Neural cell (in vitro differentiated cells): ENCODE results near the gene COMMD9. TPM values are rescaled to one million over a fixed set of nuclear protein-coding genes. Genes with fewer than 3 reads are reported as not detected.

ENCODE experiments used
- H2AFZ ChIP-seq: fragments of 200-600, 300-800 bp; sonication (generic), shearing (Covaris generic); 2 replicates; pipeline ENCODE4 v1.6.0; 2014; ENCODE audit warnings: low read depth, mild to moderate bottlenecking, antibody characterized with exemption, low read length, moderate library complexity
- H3F3A ChIP-seq: fragments of 200-600 bp; shearing (Covaris generic); 2 replicates; pipeline ENCODE4 v1.6.1; 2016; ENCODE audit warnings: mild to moderate bottlenecking, moderate library complexity, mixed read lengths, antibody characterized with exemption, low read length; ENCODE audit not compliant: insufficient read depth, poor library complexity, severe bottlenecking
- H3K27ac ChIP-seq: fragments of 200-600, 300-800 bp; sonication (generic), shearing (Covaris generic); 2 replicates; pipeline ENCODE4 v1.5.1; 2014; ENCODE audit warnings: mild to moderate bottlenecking, low read length, moderate library complexity
- H3K27me3 ChIP-seq: fragments of 300-800, 200-600 bp; sonication (generic), shearing (Covaris generic); 2 replicates; pipeline ENCODE4 v1.6.0; 2014; ENCODE audit warnings: mild to moderate bottlenecking, low read depth, low read length, moderate library complexity; ENCODE audit not compliant: insufficient read depth
- H3K36me3 ChIP-seq: fragments of 300-800, 200-600 bp; sonication (generic), shearing (Covaris generic); 2 replicates; pipeline ENCODE4 v1.5.1; 2014; ENCODE audit warnings: mild to moderate bottlenecking, antibody characterized with exemption, low read length, moderate library complexity; ENCODE audit not compliant: insufficient read depth
- H3K4me2 ChIP-seq: fragments of 300-800, 200-600 bp; sonication (generic), shearing (Covaris generic); 2 replicates; pipeline ENCODE4 v1.6.0; 2014; ENCODE audit warnings: mild to moderate bottlenecking, low read length
- H3K4me3 ChIP-seq: fragments of 300-800, 200-600 bp; sonication (generic), shearing (Covaris generic); 2 replicates; pipeline ENCODE4 v1.5.1; 2014; ENCODE audit warnings: mild to moderate bottlenecking, low read length, moderate library complexity
- H3K79me2 ChIP-seq: fragments of 200-600 bp; shearing (Covaris generic); replicated peaks from 2 replicates; pipeline ENCODE4 v1.6.0; 2014; ENCODE audit warnings: mild to moderate bottlenecking, low read length, moderate library complexity; ENCODE audit not compliant: insufficient read depth
- H3K9ac ChIP-seq: fragments of 300-800, 200-600 bp; sonication (generic), shearing (Covaris generic); 2 replicates; pipeline ENCODE4 v1.6.1; 2016; ENCODE audit warnings: mild to moderate bottlenecking, low read length, mixed read lengths
- H3K9me2 ChIP-seq: fragments of 200-600 bp; shearing (Covaris generic); 2 replicates; pipeline ENCODE4 v1.6.1; 2016; ENCODE audit warnings: mild to moderate bottlenecking, low read length, mixed read lengths; ENCODE audit not compliant: insufficient read depth
- H3K9me3 ChIP-seq: fragments of 200-600, 300-800 bp; sonication (generic), shearing (Covaris generic); 2 replicates; pipeline ENCODE4 v1.6.1; 2016; ENCODE audit warnings: mild to moderate bottlenecking, mixed run types, low read length, moderate library complexity, mixed read lengths
- H4K20me1 ChIP-seq: fragments of 200-600 bp; shearing (Covaris generic); 2 replicates; pipeline ENCODE4 v1.6.1; 2016; ENCODE audit warnings: mild to moderate bottlenecking, mixed run types; ENCODE audit not compliant: insufficient read depth
- EP300 ChIP-seq: fragments of 450-650 bp; conservative IDR thresholded peaks from 2 replicates; pipeline ENCODE4 v1.6.1; 2014; ENCODE audit warnings: antibody characterized with exemption, mild to moderate bottlenecking, moderate library complexity; ENCODE audit not compliant: poor library complexity, severe bottlenecking
- EZH2 ChIP-seq: fragments of 200-600, 300-800 bp; shearing (Covaris generic), sonication (generic); IDR thresholded peaks from 2 replicates; pipeline ENCODE4 v1.6.1; 2014; ENCODE audit warnings: antibody characterized with exemption, low read length, borderline replicate concordance, mild to moderate bottlenecking; ENCODE audit not compliant: insufficient read depth, poor library complexity, severe bottlenecking
- MXI1 ChIP-seq: fragments of 450-650 bp; conservative IDR thresholded peaks from 2 replicates; pipeline ENCODE4 v1.6.1; 2014; ENCODE audit warnings: antibody characterized with exemption, mild to moderate bottlenecking; ENCODE audit not compliant: poor library complexity, severe bottlenecking
- POLR2AphosphoS5 ChIP-seq: IDR thresholded peaks from 2 replicates; pipeline ENCODE4 v1.6.1; 2012
- RAD21 ChIP-seq: fragments of 450-650 bp; conservative IDR thresholded peaks from 2 replicates; pipeline ENCODE4 v1.6.1; 2014; ENCODE audit warnings: antibody characterized with exemption, mild to moderate bottlenecking, moderate library complexity
- SMC3 ChIP-seq: fragments of 450-650 bp; conservative IDR thresholded peaks from 2 replicates; pipeline ENCODE4 v1.6.1; 2014; ENCODE audit warnings: antibody characterized with exemption, mild to moderate bottlenecking, moderate library complexity; ENCODE audit not compliant: poor library complexity
- TAF1 ChIP-seq: IDR thresholded peaks from 2 replicates; pipeline ENCODE4 v1.6.1; 2012; ENCODE audit warnings: low read depth
- polyA plus RNA-seq: library from polyadenylated mRNA; depleted of rRNA; stranded (reverse); fragments of >200 nt; gene quantifications from 2 replicates; pipeline ENCODE4 v1.2.3, GENCODE V29; 2014
- TF ChIP-seq, protein P1 (sequence below): IDR thresholded peaks from 2 replicates; pipeline ENCODE4 v1.6.1; 2012; ENCODE audit warnings: borderline replicate concordance
- TF ChIP-seq, protein P2 (sequence below): fragments of 450-650 bp; IDR thresholded peaks from 2 replicates; pipeline ENCODE4 v1.5.1; 2014; ENCODE audit warnings: antibody characterized with exemption, mild to moderate bottlenecking, moderate library complexity; ENCODE audit not compliant: poor library complexity, severe bottlenecking

COMMD9 gene
- polyA plus RNA-seq, 1 donor from 2014 or later: 119 TPM

DNA sequence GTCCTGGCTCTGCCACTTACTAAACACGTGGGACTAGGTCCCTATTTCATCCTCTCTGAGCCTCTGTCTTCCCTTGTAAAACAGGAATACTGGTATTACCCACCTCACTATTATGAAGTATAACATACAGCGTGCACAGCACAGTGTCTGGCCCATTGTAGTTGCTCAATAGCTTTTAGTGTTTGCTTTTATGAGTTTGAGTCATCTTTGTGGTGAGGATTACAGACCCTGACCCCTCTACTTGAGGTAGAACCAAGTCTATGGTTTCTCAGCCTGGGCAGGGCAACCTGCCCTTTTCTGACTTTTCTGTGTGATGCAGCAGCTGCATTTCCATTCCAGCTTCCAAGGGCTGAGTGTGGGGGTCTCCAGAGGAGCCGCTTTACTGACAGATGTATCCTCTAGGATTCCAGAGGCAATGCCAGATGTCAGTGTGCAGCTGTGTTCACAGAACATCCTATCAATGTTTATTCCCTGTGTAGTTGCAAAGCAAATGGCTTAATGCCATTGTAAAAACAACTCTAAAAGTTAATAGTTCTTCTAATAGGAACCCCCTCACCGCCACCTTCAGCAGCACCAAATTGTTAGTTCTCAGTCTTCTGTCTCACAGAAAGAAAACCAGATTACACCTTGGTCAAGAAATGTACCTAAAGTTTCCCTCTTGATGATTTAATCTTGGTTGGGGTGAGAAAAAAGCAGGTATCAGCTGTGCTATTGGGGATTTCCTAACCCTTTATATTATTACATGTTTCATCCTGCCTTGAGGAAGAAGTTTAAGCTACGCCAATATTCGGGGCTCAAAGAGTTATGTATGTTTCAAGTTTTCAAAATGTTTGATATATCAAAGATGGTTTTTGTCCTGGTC is 23.6 kb upstream of the COMMD9 start:
- H3K9ac ChIP-seq: no peak overlapping the region
- no peak overlapping the region for H3K27ac ChIP-seq
- no peak for TF ChIP-seq POLR2AphosphoS5
- TF ChIP-seq, protein P1, sequence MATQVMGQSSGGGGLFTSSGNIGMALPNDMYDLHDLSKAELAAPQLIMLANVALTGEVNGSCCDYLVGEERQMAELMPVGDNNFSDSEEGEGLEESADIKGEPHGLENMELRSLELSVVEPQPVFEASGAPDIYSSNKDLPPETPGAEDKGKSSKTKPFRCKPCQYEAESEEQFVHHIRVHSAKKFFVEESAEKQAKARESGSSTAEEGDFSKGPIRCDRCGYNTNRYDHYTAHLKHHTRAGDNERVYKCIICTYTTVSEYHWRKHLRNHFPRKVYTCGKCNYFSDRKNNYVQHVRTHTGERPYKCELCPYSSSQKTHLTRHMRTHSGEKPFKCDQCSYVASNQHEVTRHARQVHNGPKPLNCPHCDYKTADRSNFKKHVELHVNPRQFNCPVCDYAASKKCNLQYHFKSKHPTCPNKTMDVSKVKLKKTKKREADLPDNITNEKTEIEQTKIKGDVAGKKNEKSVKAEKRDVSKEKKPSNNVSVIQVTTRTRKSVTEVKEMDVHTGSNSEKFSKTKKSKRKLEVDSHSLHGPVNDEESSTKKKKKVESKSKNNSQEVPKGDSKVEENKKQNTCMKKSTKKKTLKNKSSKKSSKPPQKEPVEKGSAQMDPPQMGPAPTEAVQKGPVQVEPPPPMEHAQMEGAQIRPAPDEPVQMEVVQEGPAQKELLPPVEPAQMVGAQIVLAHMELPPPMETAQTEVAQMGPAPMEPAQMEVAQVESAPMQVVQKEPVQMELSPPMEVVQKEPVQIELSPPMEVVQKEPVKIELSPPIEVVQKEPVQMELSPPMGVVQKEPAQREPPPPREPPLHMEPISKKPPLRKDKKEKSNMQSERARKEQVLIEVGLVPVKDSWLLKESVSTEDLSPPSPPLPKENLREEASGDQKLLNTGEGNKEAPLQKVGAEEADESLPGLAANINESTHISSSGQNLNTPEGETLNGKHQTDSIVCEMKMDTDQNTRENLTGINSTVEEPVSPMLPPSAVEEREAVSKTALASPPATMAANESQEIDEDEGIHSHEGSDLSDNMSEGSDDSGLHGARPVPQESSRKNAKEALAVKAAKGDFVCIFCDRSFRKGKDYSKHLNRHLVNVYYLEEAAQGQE: no peak
- TF ChIP-seq, protein P2, sequence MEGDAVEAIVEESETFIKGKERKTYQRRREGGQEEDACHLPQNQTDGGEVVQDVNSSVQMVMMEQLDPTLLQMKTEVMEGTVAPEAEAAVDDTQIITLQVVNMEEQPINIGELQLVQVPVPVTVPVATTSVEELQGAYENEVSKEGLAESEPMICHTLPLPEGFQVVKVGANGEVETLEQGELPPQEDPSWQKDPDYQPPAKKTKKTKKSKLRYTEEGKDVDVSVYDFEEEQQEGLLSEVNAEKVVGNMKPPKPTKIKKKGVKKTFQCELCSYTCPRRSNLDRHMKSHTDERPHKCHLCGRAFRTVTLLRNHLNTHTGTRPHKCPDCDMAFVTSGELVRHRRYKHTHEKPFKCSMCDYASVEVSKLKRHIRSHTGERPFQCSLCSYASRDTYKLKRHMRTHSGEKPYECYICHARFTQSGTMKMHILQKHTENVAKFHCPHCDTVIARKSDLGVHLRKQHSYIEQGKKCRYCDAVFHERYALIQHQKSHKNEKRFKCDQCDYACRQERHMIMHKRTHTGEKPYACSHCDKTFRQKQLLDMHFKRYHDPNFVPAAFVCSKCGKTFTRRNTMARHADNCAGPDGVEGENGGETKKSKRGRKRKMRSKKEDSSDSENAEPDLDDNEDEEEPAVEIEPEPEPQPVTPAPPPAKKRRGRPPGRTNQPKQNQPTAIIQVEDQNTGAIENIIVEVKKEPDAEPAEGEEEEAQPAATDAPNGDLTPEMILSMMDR: no peak
- TF ChIP-seq TAF1: no peak
- TF ChIP-seq MXI1: no peak
- no peak for TF ChIP-seq EZH2
- no peaks in the 10 kb centered on the region for H3K9me3 ChIP-seq
- H3K9me2 ChIP-seq: no peaks in the 10 kb centered on the region
- no peaks in the 10 kb centered on the region for H3K27me3 ChIP-seq
- no peaks in the 10 kb centered on the region for H3K79me2 ChIP-seq
- no peaks in the 10 kb centered on the region for H3F3A ChIP-seq
- no peaks in the 10 kb centered on the region for H4K20me1 ChIP-seq
- H3K4me2 ChIP-seq: no peak overlapping the region
- no peak overlapping the region for H2AFZ ChIP-seq
- H3K36me3 ChIP-seq: no peaks in the 10 kb centered on the region
- H3K4me3 ChIP-seq: no peak overlapping the region

DNA sequence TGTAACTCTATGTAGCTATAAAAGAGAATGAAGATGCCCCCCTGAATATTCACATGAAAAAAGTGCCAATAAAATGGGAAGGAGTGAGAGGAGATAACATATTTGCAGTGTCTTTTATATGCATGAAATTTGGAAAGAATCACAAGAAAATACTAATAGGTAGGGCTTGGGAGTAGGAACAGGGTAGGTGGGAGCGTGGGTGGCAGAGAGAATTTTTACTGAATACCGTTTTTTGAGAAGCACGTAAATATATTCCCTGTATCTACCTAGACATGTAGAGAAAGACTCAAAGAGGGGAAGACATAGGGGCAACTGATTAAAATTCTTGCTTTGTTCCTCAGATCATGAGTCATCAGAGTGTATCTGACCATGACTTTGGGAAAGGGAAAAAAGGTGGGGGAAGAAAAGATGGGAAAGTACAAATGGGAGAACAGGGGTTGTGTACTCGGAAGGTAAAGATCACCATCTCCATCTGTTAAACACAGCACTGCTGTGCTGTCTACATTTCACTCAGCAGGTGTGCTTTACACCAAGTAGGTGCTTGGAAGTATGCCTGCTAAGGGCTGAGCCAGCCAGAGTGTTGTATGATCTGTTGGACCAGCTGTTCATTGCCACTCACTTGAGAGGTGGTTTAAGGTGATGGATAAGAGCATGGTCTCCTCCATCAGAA is 22.8 kb upstream of the COMMD9 start:
- Histone ChIP-seq H3K27ac (no peak overlapping the region), H2AFZ (no peak overlapping the region), H4K20me1 (no peaks in the 10 kb centered on the region), H3K79me2 (no peaks in the 10 kb centered on the region), H3K9me2 (no peaks in the 10 kb centered on the region), H3F3A (no peaks in the 10 kb centered on the region), H3K9ac (no peak overlapping the region), H3K4me2 (no peak overlapping the region), H3K4me3 (no peak overlapping the region), H3K27me3 (no peaks in the 10 kb centered on the region), H3K36me3 (no peaks in the 10 kb centered on the region), H3K9me3 (no peaks in the 10 kb centered on the region)
- TF ChIP-seq EZH2 (no peak), POLR2AphosphoS5 (no peak), SMC3 (no peak), RAD21 (no peak), TAF1 (no peak), EP300 (no peak), MXI1 (no peak)
- TF ChIP-seq, protein P1: no peak
- TF ChIP-seq, protein P2: no peak
